BLaER1 (cell line): ENCODE data around the gene ZNF322.

Experiments used
- H3K27ac ChIP-seq: shearing (Covaris generic); formaldehyde crosslinking; 2 replicates; pipeline ENCODE4 v1.8.1; 2022
- H3K27me3 ChIP-seq: shearing (Covaris generic); formaldehyde crosslinking; 2 replicates; pipeline ENCODE4 v1.8.1; 2022
- H3K36me3 ChIP-seq: shearing (Covaris generic); formaldehyde crosslinking; 2 replicates; pipeline ENCODE4 v1.8.1; 2022
- H3K4me1 ChIP-seq: shearing (Covaris generic); formaldehyde crosslinking; 2 replicates; pipeline ENCODE4 v1.8.1; 2022
- H3K4me2 ChIP-seq: shearing (Covaris generic); formaldehyde crosslinking; 2 replicates; pipeline ENCODE4 v1.8.1; 2022
- H3K4me3 ChIP-seq: shearing (Covaris generic); formaldehyde crosslinking; 2 replicates; pipeline ENCODE4 v1.8.1; 2022
- H3K9ac ChIP-seq: shearing (Covaris generic); formaldehyde crosslinking; 2 replicates; pipeline ENCODE4 v1.8.1; 2022
- H3K9me3 ChIP-seq: shearing (Covaris generic); formaldehyde crosslinking; 2 replicates; pipeline ENCODE4 v1.8.1; 2022
- H4K20me1 ChIP-seq: shearing (Covaris generic); formaldehyde crosslinking; 2 replicates; pipeline ENCODE4 v1.8.1; 2022
- Cebpa-rat ChIP-seq: shearing (Covaris generic); IDR thresholded peaks from 2 replicates; pipeline ENCODE4 v1.8.1; 2022

The ZNF322 gene

DNA sequence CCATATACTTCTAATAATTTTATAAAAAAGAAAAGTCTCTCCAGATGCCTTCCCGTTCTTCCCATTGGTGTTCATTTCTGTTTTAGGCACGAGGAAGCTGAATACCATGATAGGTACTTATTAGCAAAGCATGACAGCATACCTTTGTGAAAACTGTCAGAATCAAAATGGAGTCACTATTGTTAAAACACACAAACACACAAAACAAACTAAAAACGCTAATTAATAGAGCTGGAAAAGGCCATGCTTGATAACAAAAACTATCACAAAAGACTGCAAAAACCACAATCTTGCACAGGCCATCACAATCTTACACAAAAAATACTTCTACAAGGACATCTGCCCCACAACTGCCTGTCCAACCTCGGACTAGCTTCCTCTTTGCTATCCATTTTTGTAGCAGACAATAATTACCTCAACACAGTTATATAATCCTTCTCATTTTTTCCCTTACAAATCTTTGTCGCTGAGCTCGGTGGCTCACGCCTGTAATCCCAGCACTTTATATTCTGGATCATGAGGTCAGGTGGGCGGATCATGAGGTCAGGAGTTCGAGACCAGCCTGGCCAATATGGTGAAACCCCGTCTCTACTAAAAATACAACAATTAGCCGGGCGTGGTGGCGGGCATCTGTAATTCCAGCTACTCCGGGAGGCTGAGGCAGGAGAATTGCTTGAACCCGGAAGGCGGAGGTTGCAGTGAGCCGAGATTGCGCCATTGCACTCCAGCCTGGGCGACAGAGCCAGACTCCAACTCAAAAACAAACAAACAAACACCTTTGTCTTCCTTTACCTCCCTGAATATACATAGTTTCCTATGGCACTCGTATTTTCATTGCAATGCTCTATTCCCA, 66.0 kb downstream of the ZNF322 start:
- peaks cover 7% of the 10 kb centered on the region for H3K36me3 ChIP-seq
- H3K4me2 ChIP-seq = no peak overlapping the region
- no peak for TF ChIP-seq Cebpa-rat
- H3K4me1 ChIP-seq = peaks cover 16% of the 10 kb centered on the region
- H3K27ac ChIP-seq = no peak overlapping the region
- no peak overlapping the region for H3K9ac ChIP-seq
- no peaks in the 10 kb centered on the region for H3K9me3 ChIP-seq
- H3K27me3 ChIP-seq = peaks cover 3% of the 10 kb centered on the region; the same call in 1 of the 2 replicates
- H4K20me1 ChIP-seq = peaks cover 11% of the 10 kb centered on the region
- H3K4me3 ChIP-seq = no peak overlapping the region

DNA sequence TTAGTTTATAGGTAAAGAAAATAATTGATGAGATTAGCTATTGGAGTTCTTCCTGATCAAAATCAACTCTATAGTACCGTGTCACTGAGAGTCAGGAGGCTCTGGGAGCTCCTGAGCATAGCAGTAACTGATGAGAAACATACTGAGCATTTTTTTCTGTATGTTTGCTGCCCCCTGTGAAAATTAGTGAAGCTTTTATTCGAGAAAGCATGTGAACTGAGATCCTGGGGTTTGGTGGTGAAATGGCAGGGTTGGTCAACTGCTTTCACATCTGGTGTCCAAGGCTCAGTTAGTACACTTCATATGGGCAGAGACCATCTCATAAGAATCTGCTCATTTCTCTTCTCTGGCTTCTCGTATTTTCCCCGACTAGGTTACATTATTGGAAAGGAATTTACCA, 66.9 kb downstream of the ZNF322 start:
- no peak overlapping the region for H3K27ac ChIP-seq
- H3K36me3 ChIP-seq = no peaks in the 10 kb centered on the region
- peaks cover 3% of the 10 kb centered on the region for H4K20me1 ChIP-seq
- H3K4me2 ChIP-seq = no peak overlapping the region
- H3K4me1 ChIP-seq = peaks cover 8% of the 10 kb centered on the region
- H3K9ac ChIP-seq = no peak overlapping the region
- H3K4me3 ChIP-seq = no peak overlapping the region
- peaks cover 3% of the 10 kb centered on the region; the same call in 1 of the 2 replicates for H3K27me3 ChIP-seq
- TF ChIP-seq Cebpa-rat = no peak
- no peaks in the 10 kb centered on the region for H3K9me3 ChIP-seq

DNA sequence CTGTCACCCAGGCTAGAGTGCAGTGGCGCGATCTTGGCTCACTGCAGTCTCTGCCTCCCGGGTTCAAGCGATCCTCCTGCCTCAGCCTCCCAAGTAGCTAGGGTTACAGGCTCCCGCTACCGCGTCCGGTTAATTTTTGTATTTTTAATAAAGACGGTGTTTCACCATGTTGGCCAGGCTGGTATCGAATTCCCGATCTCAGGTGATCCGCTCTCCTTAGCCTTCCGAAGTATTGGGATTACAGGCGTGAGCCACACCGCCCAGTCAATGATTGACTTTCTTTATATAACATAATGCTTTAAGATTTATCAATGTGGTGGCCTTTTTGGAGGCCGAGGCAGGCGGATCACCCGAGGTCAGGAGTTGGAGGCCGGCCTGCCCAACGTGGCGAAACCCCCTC, 70.6 kb downstream of the ZNF322 start:
- Histone ChIP-seq H3K27me3 (peaks cover 3% of the 10 kb centered on the region; the same call in 1 of the 2 replicates), H3K27ac (no peak overlapping the region), H4K20me1 (no peaks in the 10 kb centered on the region), H3K4me3 (no peak overlapping the region), H3K4me1 (no peaks in the 10 kb centered on the region), H3K9me3 (no peaks in the 10 kb centered on the region), H3K9ac (no peak overlapping the region), H3K36me3 (no peaks in the 10 kb centered on the region), H3K4me2 (no peak overlapping the region)
- TF ChIP-seq Cebpa-rat = no peak
